Stimulated activated CD4-positive, alpha-beta T cell treated with anti-CD3 and anti-CD28 coated beads, Interleukin-4, amount 100 ng/mL, for 48 hours (primary cell): Measurements from ENCODE around the gene GRIN1.
"Not testable (repeated sequence)": the region's sequence is repeated elsewhere in the genome, so short reads cannot be mapped to it uniquely, and the experiment has no call there.

Source experiments
- DNase-seq, 2 donors: peaks; one replicate each; pipeline ENCODE4 v3.0.0-alpha.2; 2020; ENCODE audit warnings: low read depth in 2 of 2

Gene GRIN1

GRCh38 chr9:137128862-137129455, 10.0 kb upstream of the GRIN1 start:
- no peak for DNase-seq

GRCh38 chr9:137129456-137130175, 9.3 kb upstream of the GRIN1 start:
- DNase-seq = peak; percentile 84 to 87

DNA sequence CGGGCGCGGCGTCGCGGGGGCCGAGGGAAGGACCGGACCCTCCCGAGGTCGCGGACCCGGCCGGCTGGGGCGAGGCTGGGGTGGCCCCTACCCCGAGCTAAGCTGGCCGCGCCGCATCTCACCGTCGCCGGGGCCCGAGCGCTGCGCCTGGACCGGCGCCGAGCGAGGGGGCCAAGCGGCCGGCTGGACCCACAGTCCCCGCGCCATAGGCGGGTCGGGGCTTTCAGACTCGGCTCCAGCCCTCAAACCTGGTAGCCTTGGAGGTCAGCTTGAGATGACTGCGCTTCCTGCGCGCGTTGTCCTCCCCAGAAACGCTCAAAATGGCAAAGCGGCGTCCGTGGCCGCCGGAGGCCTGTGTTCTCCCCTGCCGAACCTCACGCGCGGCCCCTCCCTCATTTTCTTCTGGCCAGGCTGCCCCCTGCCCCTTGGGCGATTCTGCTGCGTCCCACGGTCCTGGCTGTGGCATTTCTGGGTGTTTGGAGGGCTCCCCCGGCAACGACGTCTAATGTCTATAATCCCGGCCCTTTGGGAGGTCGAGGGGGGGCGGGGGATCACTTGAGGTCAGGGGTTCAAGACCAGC, 8.7 kb upstream of the GRIN1 start:
- no peak for DNase-seq

DNA sequence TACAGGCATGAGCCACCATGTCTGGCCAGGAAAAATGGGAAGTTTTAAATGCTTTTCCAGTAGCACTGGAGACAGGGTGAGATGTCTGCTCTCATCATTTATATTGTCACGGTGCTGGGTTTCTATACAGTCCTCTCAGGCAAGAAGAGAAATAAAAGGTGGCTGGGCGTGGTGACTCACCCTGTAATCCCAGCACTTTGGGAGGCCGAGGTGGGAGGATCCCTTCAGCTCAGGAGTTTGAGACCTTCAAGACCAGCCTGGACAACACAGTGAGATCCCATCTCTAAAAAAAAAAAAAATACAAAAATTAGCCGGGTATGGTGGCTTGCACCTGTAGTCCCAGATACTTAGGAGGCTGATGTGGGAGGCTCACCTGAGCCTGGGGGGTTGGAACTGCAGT, 4.8 kb upstream of the GRIN1 start:
- no peak for DNase-seq

DNA sequence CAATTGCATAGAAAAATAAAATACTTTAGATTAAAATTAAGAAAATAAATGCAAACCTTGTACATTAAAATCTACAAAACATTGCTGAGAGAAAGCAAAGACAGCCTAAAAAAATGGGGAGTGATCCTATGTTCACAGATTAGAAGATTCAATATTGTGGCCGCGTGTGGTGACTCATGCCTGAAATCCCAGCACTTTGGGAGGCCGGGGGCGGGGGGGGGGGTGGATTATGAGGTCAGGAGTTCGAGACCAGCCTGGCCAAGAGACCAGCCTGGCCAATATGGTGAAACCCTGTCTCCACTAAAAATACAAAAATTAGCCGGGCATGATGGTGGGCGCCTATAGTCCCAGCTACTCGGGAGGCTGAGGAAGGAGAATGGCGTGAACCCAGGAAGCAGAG, 3.8 kb upstream of the GRIN1 start:
- not testable (repeated sequence) for DNase-seq

DNA sequence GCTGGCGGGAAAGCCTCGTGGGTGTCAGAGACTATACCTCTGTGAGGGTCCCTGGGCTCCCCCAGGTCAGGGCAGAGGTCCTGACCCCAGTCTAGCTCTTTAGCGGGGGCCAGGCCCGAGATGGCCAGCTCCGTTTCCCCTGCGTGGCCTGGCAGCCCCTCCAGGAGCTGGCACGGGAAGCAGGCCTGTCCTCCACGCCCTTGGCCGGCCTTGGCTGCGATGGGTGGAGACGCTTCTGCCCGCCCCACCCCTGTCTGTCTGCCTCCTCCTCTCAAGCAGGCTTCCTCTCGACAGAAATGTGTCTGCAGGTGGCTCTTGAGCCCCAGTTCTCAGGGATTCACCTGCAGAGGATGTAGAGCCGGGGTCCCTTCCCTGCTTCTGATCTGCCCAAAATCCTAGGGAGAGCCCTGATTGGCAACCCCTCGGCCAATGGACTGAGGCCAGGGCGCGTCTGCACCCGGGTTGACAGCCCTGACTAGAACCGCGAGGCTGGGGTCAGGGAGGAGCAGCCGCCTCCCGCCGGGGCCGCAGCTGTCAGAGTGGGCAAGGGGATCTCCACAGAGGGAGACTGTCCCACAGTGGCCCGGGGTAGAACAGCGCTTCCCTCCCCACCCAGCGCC, 2.6 kb upstream of the GRIN1 start:
- no peak for DNase-seq

- no peak for DNase-seq
Measured at GRCh38 chr9:137136881-137137607, 1.9 kb upstream of the GRIN1 start.

DNA sequence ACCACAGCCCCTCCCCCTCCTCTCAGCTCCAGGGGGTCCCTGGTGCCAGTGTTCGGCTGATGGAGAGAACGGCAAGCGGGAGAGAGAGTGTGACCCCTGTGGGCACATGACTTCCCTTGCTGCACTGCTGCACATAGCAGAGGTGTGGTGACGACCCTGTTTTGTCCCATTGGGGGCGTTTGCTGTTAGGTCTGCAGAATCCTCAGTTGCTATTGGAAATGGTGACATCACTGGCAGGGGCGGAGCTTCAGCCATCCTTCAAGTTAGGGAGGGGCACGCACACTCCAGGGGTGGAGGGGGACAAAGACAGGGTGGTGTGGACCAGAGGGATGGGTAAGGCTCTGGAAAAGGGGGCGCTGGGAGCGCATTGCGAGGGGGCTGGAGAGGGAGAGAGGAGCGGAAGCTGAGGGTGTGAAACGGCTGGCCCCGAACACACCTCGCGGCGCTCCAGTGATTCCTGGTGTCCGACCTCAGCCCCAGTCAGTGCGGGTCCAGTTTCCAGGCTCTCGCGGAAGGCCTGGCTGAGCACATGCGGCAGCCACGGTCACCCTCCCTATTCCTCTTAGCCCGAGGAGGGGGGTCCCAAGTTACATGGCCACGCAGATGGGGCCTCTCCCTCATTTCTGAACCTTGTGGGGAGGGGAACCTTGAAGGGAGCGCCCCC, 764 bp upstream of the GRIN1 start:
- no peak for DNase-seq

GRCh38 chr9:137139468-137140150, 655 bp downstream of the GRIN1 start:
- no peak for DNase-seq

GRCh38 chr9:137140151-137141012, 1.4 kb downstream of the GRIN1 start:
- no peak for DNase-seq

DNA sequence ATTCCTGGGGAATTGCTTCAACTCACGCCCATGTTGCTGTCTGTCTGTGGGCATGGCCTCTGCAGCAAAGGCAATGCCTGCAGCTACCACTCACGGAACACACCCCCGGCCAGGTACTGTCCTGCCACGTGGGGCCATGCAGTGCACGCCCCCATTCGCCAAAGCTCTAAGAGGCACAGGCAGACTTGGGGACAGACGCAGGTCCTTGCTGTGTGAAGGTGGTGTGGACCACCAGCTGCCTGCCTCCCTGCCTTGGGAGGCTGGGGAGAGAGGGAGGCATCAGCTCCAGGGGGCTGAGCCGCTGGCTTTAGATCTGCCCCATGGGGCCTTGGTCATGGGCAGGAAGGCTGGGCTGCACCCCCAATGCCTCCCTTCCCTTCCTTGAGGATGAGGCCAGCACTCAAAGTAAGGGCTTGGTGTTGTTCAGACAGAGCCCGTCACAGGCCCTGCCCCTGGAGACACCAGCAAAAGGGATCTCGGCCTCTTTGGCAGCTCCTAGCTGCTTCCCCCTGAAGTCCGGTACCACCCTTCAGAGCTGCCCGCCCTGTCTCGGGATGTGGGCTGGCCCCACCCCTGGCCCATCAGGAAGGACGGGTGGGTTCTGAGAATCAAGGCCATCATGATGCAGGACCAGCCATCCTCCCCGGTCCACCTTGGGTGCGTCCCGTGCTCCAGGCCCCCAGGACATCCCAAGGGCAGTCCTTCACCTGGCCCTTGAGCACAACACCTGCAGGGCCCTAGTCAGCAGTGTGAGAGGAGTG, 2.3 kb downstream of the GRIN1 start:
- DNase-seq = no peak

- no peak for DNase-seq
Measured at GRCh38 chr9:137141976-137142936, 3.3 kb downstream of the GRIN1 start.

- no peak for DNase-seq
Measured at GRCh38 chr9:137143459-137143858, 4.5 kb downstream of the GRIN1 start.

DNA sequence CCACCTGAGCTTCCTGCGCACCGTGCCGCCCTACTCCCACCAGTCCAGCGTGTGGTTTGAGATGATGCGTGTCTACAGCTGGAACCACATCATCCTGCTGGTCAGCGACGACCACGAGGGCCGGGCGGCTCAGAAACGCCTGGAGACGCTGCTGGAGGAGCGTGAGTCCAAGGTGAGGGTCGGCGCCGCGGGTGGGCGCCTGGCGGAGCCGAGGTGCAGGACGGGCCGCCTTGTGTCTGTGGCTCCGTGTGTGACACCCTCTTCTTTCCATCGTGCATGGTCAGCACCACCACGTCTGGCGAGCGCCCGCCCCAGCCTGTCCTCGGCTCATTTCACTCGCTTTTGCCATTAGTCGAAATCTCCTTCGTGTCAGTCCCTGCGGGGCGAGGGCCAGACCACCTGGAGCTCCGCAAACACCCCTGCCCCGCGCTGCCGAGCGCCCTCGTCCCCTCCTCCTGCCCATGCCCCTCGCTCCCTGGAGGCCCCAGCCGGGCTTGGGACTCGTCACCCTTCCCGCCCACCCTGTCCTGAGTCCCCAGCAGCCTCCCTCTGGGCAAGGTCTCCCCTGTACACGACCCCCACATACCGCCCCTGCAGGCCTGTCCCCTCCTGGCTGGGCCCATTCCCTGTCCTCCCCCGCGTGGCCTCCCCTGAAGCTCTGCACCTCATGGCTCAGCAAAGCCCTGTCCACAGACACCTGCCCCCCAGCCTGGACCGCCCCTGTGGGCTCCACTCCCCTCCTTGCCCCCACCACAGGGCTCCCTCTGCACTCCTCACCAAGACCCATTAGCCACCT, 7.0 kb downstream of the GRIN1 start:
- no peak for DNase-seq

DNA sequence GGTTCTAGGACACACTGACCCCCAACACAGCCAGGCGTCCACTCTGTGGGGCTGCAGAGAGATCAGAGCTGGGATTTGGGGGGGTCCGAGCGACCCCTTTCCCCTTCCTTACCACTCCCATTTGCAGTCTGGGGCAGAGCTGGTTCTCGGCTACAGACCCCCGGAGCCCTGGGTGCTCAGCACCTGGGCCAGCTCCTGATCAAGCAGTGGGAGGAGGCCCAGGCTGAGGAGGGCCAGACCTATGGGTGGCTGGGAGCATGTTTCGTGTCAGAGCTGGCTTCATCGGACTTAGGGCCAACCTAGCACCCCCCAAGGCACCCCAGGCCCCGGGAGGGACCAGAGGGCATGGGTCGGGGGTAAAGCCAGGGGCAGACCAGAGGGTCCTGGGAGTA, 7.6 kb downstream of the GRIN1 start:
- no peak for DNase-seq

DNA sequence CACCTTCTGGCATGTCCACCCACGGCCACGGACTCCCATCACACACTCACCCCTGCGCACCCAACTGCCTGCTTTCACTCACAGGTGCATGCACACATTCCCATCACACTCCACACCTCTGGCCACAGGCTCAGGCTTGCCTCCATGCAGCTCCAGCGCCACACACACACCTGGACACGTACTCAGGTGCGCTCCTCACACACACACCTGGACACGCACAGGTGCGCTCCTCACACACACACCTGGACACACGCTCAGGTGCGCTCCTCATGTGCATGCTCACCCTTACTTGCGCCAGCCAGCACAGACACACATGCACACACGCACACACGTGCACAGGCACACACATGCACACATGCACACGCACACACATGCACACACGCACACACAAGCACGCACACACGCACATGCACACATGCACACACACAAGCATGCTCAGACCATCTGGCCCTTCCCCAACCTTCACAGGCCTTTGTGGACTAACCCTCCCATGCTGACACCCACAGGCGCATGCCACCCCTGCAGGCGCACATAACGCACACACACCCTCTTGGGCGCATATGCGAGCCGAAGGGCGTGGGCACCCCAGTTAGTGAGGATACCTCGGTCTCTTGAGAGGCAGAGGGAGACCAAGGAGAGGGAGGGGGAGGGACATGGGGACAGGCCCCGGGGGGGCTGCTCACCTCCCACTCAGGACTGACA, 8.3 kb downstream of the GRIN1 start:
- no peak for DNase-seq

DNA sequence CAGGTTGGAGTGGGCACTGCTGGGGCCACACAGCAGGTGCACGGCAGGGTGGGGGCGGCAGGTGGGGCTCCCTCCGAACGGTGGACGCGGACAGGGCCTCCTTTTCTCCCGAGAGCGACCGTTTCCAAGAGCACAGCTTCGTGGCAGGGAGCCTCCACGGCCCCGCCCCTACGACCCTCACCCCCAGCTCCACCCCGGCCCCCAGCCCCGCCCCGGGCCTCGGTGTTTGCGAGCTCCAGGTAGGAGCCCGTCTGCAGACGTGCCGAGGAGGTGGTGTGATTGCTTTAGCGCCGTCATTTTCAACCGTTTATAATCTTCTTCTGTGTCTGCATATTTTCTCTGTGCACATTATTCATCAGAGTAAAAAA, 8.8 kb downstream of the GRIN1 start:
- DNase-seq = no peak
